Neural cell (in vitro differentiated cells): ENCODE data around the gene SMIM22. TPM values are rescaled to one million over a fixed set of nuclear protein-coding genes. Genes with fewer than 3 reads are reported as not detected.

Experiments
- H2AFZ ChIP-seq: fragments of 200-600, 300-800 bp; sonication (generic), shearing (Covaris generic); 2 replicates; pipeline ENCODE4 v1.6.0; 2014; ENCODE audit warnings: low read depth, mild to moderate bottlenecking, antibody characterized with exemption, low read length, moderate library complexity
- H3F3A ChIP-seq: fragments of 200-600 bp; shearing (Covaris generic); 2 replicates; pipeline ENCODE4 v1.6.1; 2016; ENCODE audit warnings: mild to moderate bottlenecking, moderate library complexity, mixed read lengths, antibody characterized with exemption, low read length; ENCODE audit not compliant: insufficient read depth, poor library complexity, severe bottlenecking
- H3K27ac ChIP-seq: fragments of 200-600, 300-800 bp; sonication (generic), shearing (Covaris generic); 2 replicates; pipeline ENCODE4 v1.5.1; 2014; ENCODE audit warnings: mild to moderate bottlenecking, low read length, moderate library complexity
- H3K27me3 ChIP-seq: fragments of 300-800, 200-600 bp; sonication (generic), shearing (Covaris generic); 2 replicates; pipeline ENCODE4 v1.6.0; 2014; ENCODE audit warnings: mild to moderate bottlenecking, low read depth, low read length, moderate library complexity; ENCODE audit not compliant: insufficient read depth
- H3K36me3 ChIP-seq: fragments of 300-800, 200-600 bp; sonication (generic), shearing (Covaris generic); 2 replicates; pipeline ENCODE4 v1.5.1; 2014; ENCODE audit warnings: mild to moderate bottlenecking, antibody characterized with exemption, low read length, moderate library complexity; ENCODE audit not compliant: insufficient read depth
- H3K4me2 ChIP-seq: fragments of 300-800, 200-600 bp; sonication (generic), shearing (Covaris generic); 2 replicates; pipeline ENCODE4 v1.6.0; 2014; ENCODE audit warnings: mild to moderate bottlenecking, low read length
- H3K4me3 ChIP-seq: fragments of 300-800, 200-600 bp; sonication (generic), shearing (Covaris generic); 2 replicates; pipeline ENCODE4 v1.5.1; 2014; ENCODE audit warnings: mild to moderate bottlenecking, low read length, moderate library complexity
- H3K79me2 ChIP-seq: fragments of 200-600 bp; shearing (Covaris generic); replicated peaks from 2 replicates; pipeline ENCODE4 v1.6.0; 2014; ENCODE audit warnings: mild to moderate bottlenecking, low read length, moderate library complexity; ENCODE audit not compliant: insufficient read depth
- H3K9ac ChIP-seq: fragments of 300-800, 200-600 bp; sonication (generic), shearing (Covaris generic); 2 replicates; pipeline ENCODE4 v1.6.1; 2016; ENCODE audit warnings: mild to moderate bottlenecking, low read length, mixed read lengths
- H3K9me2 ChIP-seq: fragments of 200-600 bp; shearing (Covaris generic); 2 replicates; pipeline ENCODE4 v1.6.1; 2016; ENCODE audit warnings: mild to moderate bottlenecking, low read length, mixed read lengths; ENCODE audit not compliant: insufficient read depth
- H3K9me3 ChIP-seq: fragments of 200-600, 300-800 bp; sonication (generic), shearing (Covaris generic); 2 replicates; pipeline ENCODE4 v1.6.1; 2016; ENCODE audit warnings: mild to moderate bottlenecking, mixed run types, low read length, moderate library complexity, mixed read lengths
- H4K20me1 ChIP-seq: fragments of 200-600 bp; shearing (Covaris generic); 2 replicates; pipeline ENCODE4 v1.6.1; 2016; ENCODE audit warnings: mild to moderate bottlenecking, mixed run types; ENCODE audit not compliant: insufficient read depth
- CTCF ChIP-seq: fragments of 450-650 bp; IDR thresholded peaks from 2 replicates; pipeline ENCODE4 v1.5.1; 2014; ENCODE audit warnings: antibody characterized with exemption, mild to moderate bottlenecking, moderate library complexity; ENCODE audit not compliant: poor library complexity, severe bottlenecking
- EP300 ChIP-seq: fragments of 450-650 bp; conservative IDR thresholded peaks from 2 replicates; pipeline ENCODE4 v1.6.1; 2014; ENCODE audit warnings: antibody characterized with exemption, mild to moderate bottlenecking, moderate library complexity; ENCODE audit not compliant: poor library complexity, severe bottlenecking
- MXI1 ChIP-seq: fragments of 450-650 bp; conservative IDR thresholded peaks from 2 replicates; pipeline ENCODE4 v1.6.1; 2014; ENCODE audit warnings: antibody characterized with exemption, mild to moderate bottlenecking; ENCODE audit not compliant: poor library complexity, severe bottlenecking
- POLR2AphosphoS5 ChIP-seq: IDR thresholded peaks from 2 replicates; pipeline ENCODE4 v1.6.1; 2012
- RAD21 ChIP-seq: fragments of 450-650 bp; conservative IDR thresholded peaks from 2 replicates; pipeline ENCODE4 v1.6.1; 2014; ENCODE audit warnings: antibody characterized with exemption, mild to moderate bottlenecking, moderate library complexity
- REST ChIP-seq: IDR thresholded peaks from 2 replicates; pipeline ENCODE4 v1.6.1; 2012; ENCODE audit warnings: borderline replicate concordance
- SMC3 ChIP-seq: fragments of 450-650 bp; conservative IDR thresholded peaks from 2 replicates; pipeline ENCODE4 v1.6.1; 2014; ENCODE audit warnings: antibody characterized with exemption, mild to moderate bottlenecking, moderate library complexity; ENCODE audit not compliant: poor library complexity
- TAF1 ChIP-seq: IDR thresholded peaks from 2 replicates; pipeline ENCODE4 v1.6.1; 2012; ENCODE audit warnings: low read depth
- polyA plus RNA-seq: library from polyadenylated mRNA; depleted of rRNA; stranded (reverse); fragments of >200 nt; gene quantifications from 2 replicates; pipeline ENCODE4 v1.2.3, GENCODE V29; 2014

SMIM22 gene
- polyA plus RNA-seq, 1 donor from 2014 or later, result not detected

GRCh38 chr16:4747906-4748681, 47.1 kb upstream of the SMIM22 start (continued):
- TF ChIP-seq CTCF, result no peak

GRCh38 chr16:4748682-4749411, 46.3 kb upstream of the SMIM22 start:
- H3K79me2 ChIP-seq, result no peaks in the 10 kb centered on the region
- H3K36me3 ChIP-seq, result no peaks in the 10 kb centered on the region
- no peaks in the 10 kb centered on the region for H4K20me1 ChIP-seq
- no peaks in the 10 kb centered on the region for H3K9me2 ChIP-seq
- H3K27me3 ChIP-seq, result no peaks in the 10 kb centered on the region
- H3K9me3 ChIP-seq, result no peaks in the 10 kb centered on the region
- TF ChIP-seq EP300 (no peak), RAD21 (no peak), MXI1 (no peak), TAF1 (no peak), REST (no peak), SMC3 (no peak), POLR2AphosphoS5 (no peak)
- H2AFZ ChIP-seq, result no peak overlapping the region
- H3K4me3 ChIP-seq, result no peak overlapping the region
- no peak overlapping the region for H3K9ac ChIP-seq
- no peaks in the 10 kb centered on the region for H3F3A ChIP-seq
- no peak overlapping the region for H3K27ac ChIP-seq
- H3K4me2 ChIP-seq, result no peak overlapping the region

- Histone ChIP-seq H3F3A (no peaks in the 10 kb centered on the region), H3K36me3 (no peaks in the 10 kb centered on the region)
- no peak for TF ChIP-seq RAD21
- TF ChIP-seq TAF1, result no peak
- TF ChIP-seq MXI1, result no peak
Observed at GRCh38 chr16:4749700-4750257, 45.4 kb upstream of the SMIM22 start.

More at GRCh38 chr16:4749700-4750257, 45.4 kb upstream of the SMIM22 start:
- Histone ChIP-seq H2AFZ (no peak overlapping the region), H3K79me2 (no peaks in the 10 kb centered on the region), H3K27ac (no peak overlapping the region), H4K20me1 (no peaks in the 10 kb centered on the region), H3K4me3 (no peak overlapping the region), H3K9me2 (no peaks in the 10 kb centered on the region), H3K9me3 (no peaks in the 10 kb centered on the region), H3K9ac (no peak overlapping the region), H3K27me3 (no peaks in the 10 kb centered on the region), H3K4me2 (no peak overlapping the region)
